NCI-H146 treated with DMSO at 0.1 percent for 48 hours (cell line): ENCODE results near the gene CD200R1L.

ENCODE experiments used
- DNase-seq: peaks from one replicate; lab custom pipeline; 2025; ENCODE audit not compliant: unreplicated experiment; lab: John Stamatoyannopoulos, UW

CD200R1L gene

GRCh38 chr3:112822064-112823055 lies 24.3 kb downstream of the CD200R1L start:
- DNase-seq = no peak

- DNase-seq = no peak
These were observed 28.4 kb downstream of the CD200R1L start for GRCh38 chr3:112818289-112818688.

GRCh38 chr3:112817797-112818196 lies 28.9 kb downstream of the CD200R1L start:
- DNase-seq = no peak

GRCh38 chr3:112817271-112817670 lies 29.4 kb downstream of the CD200R1L start:
- DNase-seq = no peak

- no peak for DNase-seq
These were observed 30.7 kb downstream of the CD200R1L start for GRCh38 chr3:112815981-112816380.

- DNase-seq = peak; percentile 32
These were observed 32.4 kb downstream of the CD200R1L start for GRCh38 chr3:112814266-112814665.

- DNase-seq = no peak
These were observed 32.9 kb downstream of the CD200R1L start for GRCh38 chr3:112813723-112814171.

GRCh38 chr3:112813016-112813415 lies 33.6 kb downstream of the CD200R1L start:
- no peak for DNase-seq

- DNase-seq = no peak
These were observed 34.6 kb downstream of the CD200R1L start for GRCh38 chr3:112811917-112812660.

GRCh38 chr3:112811131-112811884 lies 35.4 kb downstream of the CD200R1L start:
- no peak for DNase-seq

- no peak for DNase-seq
These were observed 36.1 kb downstream of the CD200R1L start for GRCh38 chr3:112810561-112810960.

- no peak for DNase-seq
These were observed 38.5 kb downstream of the CD200R1L start for GRCh38 chr3:112808136-112808535.

GRCh38 chr3:112807685-112808084 lies 39.0 kb downstream of the CD200R1L start:
- DNase-seq = peak; percentile 70

- no peak for DNase-seq
These were observed 39.8 kb downstream of the CD200R1L start for GRCh38 chr3:112806903-112807302.

- DNase-seq = no peak
These were observed 41.5 kb downstream of the CD200R1L start for GRCh38 chr3:112805126-112805525.

- no peak for DNase-seq
These were observed 42.6 kb downstream of the CD200R1L start for GRCh38 chr3:112804021-112804420.

- no peak for DNase-seq
These were observed 43.2 kb downstream of the CD200R1L start for GRCh38 chr3:112803467-112803866.

- no peak for DNase-seq
These were observed 44.3 kb downstream of the CD200R1L start for GRCh38 chr3:112802338-112802737.

GRCh38 chr3:112799946-112800345 lies 46.7 kb downstream of the CD200R1L start:
- no peak for DNase-seq

- no peak for DNase-seq
These were observed 52.0 kb downstream of the CD200R1L start for GRCh38 chr3:112794622-112795172.
